HepG2 (cell line): ENCODE results near the gene SYNE1. TPM values are rescaled to one million over a fixed set of nuclear protein-coding genes. Genes with fewer than 3 reads are reported as not detected.
"Not testable (repeated sequence)": the region's sequence is repeated elsewhere in the genome, so short reads cannot be mapped to it uniquely, and the experiment has no call there.

Experiments
- ATAC-seq: fragments of 200-7000 bp; cut with Tn5 transposase; 3 replicates; pipeline ENCODE4 v1.9.1; 2020; ENCODE audit warnings: mild to moderate bottlenecking, moderate library complexity
- BruUV-seq: library from RNA; stranded (reverse); fragments of 400-500 nt; replicated peaks from 2 replicates; lab custom pipeline; 2021; lab: Mats Ljungman, UMichigan
- CTCF ChIA-PET: fragments of 300-600 bp; formaldehyde crosslinking; extraction: SDS; loops from one replicate; lab custom pipeline; 2021; ENCODE audit warnings: low total read pairs, inconsistent platforms, low intra/inter-chr PET ratio; lab: Yijun Ruan, JAX
- POLR2A ChIA-PET: fragments of 350-600 bp; sonication (Branson Sonifier 250); formaldehyde crosslinking; loops from one replicate; lab custom pipeline; 2020; ENCODE audit warnings: antibody characterized with exemption, inconsistent platforms; lab: Yijun Ruan, JAX
- DNase-seq: peaks from one replicate; pipeline ENCODE4 v3.0.0-alpha.2; 2015; ENCODE audit warnings: low spot score
- FAIRE-seq: peaks from 3 replicates; lab custom pipeline; 2011; peaks lifted over from hg19 to GRCh38; lab: Jason Lieb, UNC
- H2AFZ ChIP-seq: one replicate; pipeline ENCODE4 v1.6.1; 2011; ENCODE audit warnings: low read length, inconsistent platforms
- H3K27ac ChIP-seq: fragments of 300-600 bp; 3 replicates; pipeline ENCODE4 v1.8.0; 2011; ENCODE audit warnings: mixed run types, mild to moderate bottlenecking, mixed read lengths, low read length, inconsistent platforms; ENCODE audit not compliant: insufficient read depth; ENCODE audit errors: extremely low read length
- H3K27me3 ChIP-seq, 2 experiments: fragments of 200-600 bp in 1 of 2; 2 replicates in 1 of 2; 3 replicates in 1 of 2; pipeline versions ENCODE4 v1.6.0 to v1.8.0; 2011; ENCODE audit warnings: low read length in 2 of 2, mild to moderate bottlenecking in 2 of 2, moderate library complexity in 2 of 2, inconsistent platforms in 1 of 2; ENCODE audit not compliant: insufficient read depth in 2 of 2, control insufficient read depth in 1 of 2
- H3K36me3 ChIP-seq, 2 experiments: fragments of 200-600 bp in 1 of 2; replicated peaks in 1 of 2; 2 replicates in 1 of 2; 3 replicates in 1 of 2; pipeline versions ENCODE4 v1.5.1 to v1.8.0; 2011; ENCODE audit warnings: low read length in 2 of 2, inconsistent platforms in 1 of 2; ENCODE audit not compliant: insufficient read depth in 2 of 2, control insufficient read depth in 1 of 2
- H3K4me1 ChIP-seq: 2 replicates; pipeline ENCODE4 v1.5.1; 2012; ENCODE audit warnings: low read length, inconsistent platforms; ENCODE audit not compliant: insufficient read depth
- H3K4me2 ChIP-seq: 2 replicates; pipeline ENCODE4 v1.6.0; 2011; ENCODE audit warnings: low read depth, low read length, inconsistent platforms
- H3K4me3 ChIP-seq, 3 experiments: fragments of 200-600 bp in 1 of 3; sonication (generic), shearing (Covaris generic) in 1 of 3; replicated peaks in 1 of 3; 2 replicates each; pipeline ENCODE4 v1.5.1; 2011 to 2016; ENCODE audit warnings: low read length in 3 of 3, inconsistent platforms in 2 of 3, low read depth in 2 of 3, mild to moderate bottlenecking in 2 of 3, control low read depth in 1 of 3, mixed read lengths in 1 of 3; ENCODE audit not compliant: insufficient read depth in 1 of 3
- H3K79me2 ChIP-seq: one replicate; pipeline ENCODE4 v1.6.1; 2011; ENCODE audit warnings: low read length, inconsistent platforms; ENCODE audit not compliant: insufficient read depth
- H3K9ac ChIP-seq: 2 replicates; pipeline ENCODE4 v1.6.0; 2011; ENCODE audit warnings: mild to moderate bottlenecking, low read depth, low read length, inconsistent platforms; ENCODE audit not compliant: insufficient read depth
- H3K9me3 ChIP-seq: 2 replicates; pipeline ENCODE4 v1.5.1; 2012; ENCODE audit warnings: mild to moderate bottlenecking, low read length
- H4K20me1 ChIP-seq: 2 replicates; pipeline ENCODE4 v1.6.0; 2011; ENCODE audit warnings: inconsistent platforms, mild to moderate bottlenecking, low read length, moderate library complexity; ENCODE audit not compliant: insufficient read depth
- NFKBIZ ChIP-seq: IDR thresholded peaks from 2 replicates; pipeline ENCODE4 v1.6.1; 2018; ENCODE audit warnings: missing genetic modification reagents, missing compliant biosample characterization
- PAWR ChIP-seq: sonication (generic); formaldehyde crosslinking; IDR thresholded peaks from 2 replicates; pipeline ENCODE4 v1.4.0; 2020; ENCODE audit warnings: missing genetic modification reagents, mild to moderate bottlenecking, borderline replicate concordance
- POLR2AphosphoS5 ChIP-seq: IDR thresholded peaks from 2 replicates; pipeline ENCODE4 v1.6.1; 2012; ENCODE audit warnings: low read depth, low read length
- PREB ChIP-seq: sonication (generic); formaldehyde crosslinking; IDR thresholded peaks from 2 replicates; pipeline ENCODE4 v1.4.0; 2020; ENCODE audit warnings: missing genetic modification reagents
- SNAPC4 ChIP-seq: sonication (generic); formaldehyde crosslinking; IDR thresholded peaks from 2 replicates; pipeline ENCODE4 v1.4.0; 2020; ENCODE audit warnings: mild to moderate bottlenecking, missing genetic modification reagents
- TEAD2 ChIP-seq: sonication (generic); formaldehyde crosslinking; IDR thresholded peaks from 2 replicates; pipeline ENCODE4 v1.9.0; 2021; ENCODE audit warnings: missing genetic modification reagents
- ZNF703 ChIP-seq: sonication (generic); formaldehyde crosslinking; IDR thresholded peaks from 2 replicates; pipeline ENCODE4 v1.5.1; 2020; ENCODE audit warnings: missing genetic modification reagents, mild to moderate bottlenecking, moderate library complexity, borderline replicate concordance
- ZNF879 ChIP-seq: sonication (generic); formaldehyde crosslinking; IDR thresholded peaks from 2 replicates; pipeline ENCODE4 v1.8.1; 2023; ENCODE audit warnings: missing genetic modification reagents
- WGBS: methylation state at CpG from one replicate; pipeline ENCODE4 v1.1.6; 2017; ENCODE audit warnings: low lambda C conversion rate; 5-methylcytosine and 5-hydroxymethylcytosine counted together
- in situ Hi-C: cut with HindIII; loops from 2 replicates; pipeline ENCODE4 v1.10.0; 2017; ENCODE audit warnings: low pct_unique_long_range_greater_than_20kb; ENCODE audit not compliant: extremely low pct_ligation_motif_present
- intact Hi-C: fragments of 100-400 bp; cut with micrococcal nuclease; formaldehyde crosslinking; loops from one replicate; pipeline ENCODE4 v1.10.0; 2022; ENCODE audit not compliant: unreplicated experiment
- polyA plus RNA-seq, 8 experiments: library from polyadenylated mRNA; depleted of rRNA in 3 of 8; stranded (reverse) in 7 of 8; unstranded in 1 of 8; fragments of >200 nt; fragmentation: Illumina TruSeq in 4 of 8; extraction: Trizol in 4 of 8; gene quantifications; 2 replicates each; pipeline versions ENCODE4 v1.2.1 to v1.2.3, GENCODE V29; 2011 to 2016; ENCODE audit warnings: low read depth in 4 of 8, missing spikeins in 1 of 8, mixed read lengths in 1 of 8; ENCODE audit not compliant: insufficient read depth in 1 of 8
- total RNA-seq, 5 experiments: library from RNA; depleted of rRNA; stranded (reverse); fragments of >200 nt; fragmentation: Illumina TruSeq; extraction: Trizol; gene quantifications; 2 replicates each; pipeline ENCODE4 v1.2.3, GENCODE V29; 2016; ENCODE audit warnings: low read depth in 1 of 5

SYNE1 gene
- total and polyA plus RNA-seq, 2 of the 13 experiments (the other 11 are each of a cell fraction or from before 2014, with no cell fraction given): 5.5 to 15.9 TPM

GRCh38 chr6:152625213-152625612 is 11.9 kb downstream of the SYNE1 start:
- Histone ChIP-seq H3K27ac (no peak overlapping the region), H3K4me3 (no peak overlapping the region), H3K9ac (no peak overlapping the region), H2AFZ (no peak overlapping the region), H4K20me1 (no peaks in the 10 kb centered on the region), H3K9me3 (no peaks in the 10 kb centered on the region), H3K27me3 (peaks cover 0 to 4% of the 10 kb centered on the region in 2 experiments; a peak in 1 of 5 replicates), H3K4me2 (no peak overlapping the region), H3K4me1 (no peaks in the 10 kb centered on the region), H3K79me2 (no peaks in the 10 kb centered on the region), H3K36me3 (no peaks in the 10 kb centered on the region)
- intact Hi-C loops: no loop called here
- DNase-seq (no peak), FAIRE-seq (no peak), ATAC-seq (no peak)
- no peak for TF ChIP-seq ZNF879 (CRISPR knock-in tag)
- TF ChIP-seq PREB (CRISPR knock-in tag): no peak
- TF ChIP-seq PAWR (CRISPR knock-in tag): no peak
- no peak for TF ChIP-seq ZNF703
- no peak for TF ChIP-seq TEAD2 (CRISPR knock-in tag)
- TF ChIP-seq SNAPC4 (CRISPR knock-in tag): no peak
- TF ChIP-seq NFKBIZ (CRISPR knock-in tag): no peak
- no peak for TF ChIP-seq POLR2AphosphoS5
- in situ Hi-C loops: no loop called here
- no TSS peak for BruUV-seq
- 0% methylated on average over 2 of the region's 2 CpGs for WGBS
- POLR2A ChIA-PET: no interaction called here
- CTCF ChIA-PET: no interaction called here

DNA sequence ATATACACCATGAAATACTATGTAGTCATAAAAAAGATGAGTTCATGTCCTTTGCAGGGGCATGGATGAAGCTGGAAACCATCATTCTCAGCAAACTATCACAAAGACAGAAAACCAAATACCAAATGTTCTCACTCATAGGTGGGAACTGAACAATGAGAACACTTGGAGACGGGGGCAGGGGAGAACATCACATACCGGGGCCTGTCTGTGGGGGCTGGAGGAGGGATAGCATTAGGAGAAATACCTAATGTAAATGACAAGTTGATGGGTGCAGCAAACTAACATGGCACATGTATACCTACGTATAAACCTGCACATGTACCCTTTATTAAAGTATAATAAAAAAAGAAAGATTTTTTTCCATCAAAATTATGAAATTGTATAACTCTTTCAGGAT is 22.4 kb downstream of the SYNE1 start:
- POLR2A ChIA-PET: not testable (repeated sequence)

More for the DNA sequence above, 22.4 kb downstream of the SYNE1 start:
- in situ Hi-C loops, DNase-seq, H3K79me2 ChIP-seq, CTCF ChIA-PET, BruUV-seq, ATAC-seq, H3K27ac ChIP-seq, FAIRE-seq, H3K36me3 ChIP-seq, H3K27me3 ChIP-seq, H2AFZ ChIP-seq, intact Hi-C loops, H3K4me1 ChIP-seq, H3K4me2 ChIP-seq, H3K9ac ChIP-seq, H3K9me3 ChIP-seq, H3K4me3 ChIP-seq, H4K20me1 ChIP-seq: not testable (repeated sequence)
- 3% methylated on average over 3 of the region's 3 CpGs for WGBS
